IMR-90 (cell line): ENCODE measurements around the gene LTO1. TPM values are rescaled to one million over a fixed set of nuclear protein-coding genes. Genes with fewer than 3 reads are reported as not detected.
A peak's percentile ranks its signal among the peaks of the same experiment; 100 is the strongest.

Experiments
- ATAC-seq: fragments of 200-7000 bp; cut with Tn5 transposase; 2 replicates; pipeline ENCODE4 v1.9.1; 2020; ENCODE audit warnings: low read depth, mild to moderate bottlenecking, moderate library complexity
- BruUV-seq: library from RNA; stranded (reverse); fragments of 400-500 nt; replicated peaks from 2 replicates; lab custom pipeline; 2021; lab: Mats Ljungman, UMichigan
- CTCF ChIA-PET: fragments of 300-600 bp; formaldehyde crosslinking; extraction: SDS; loops from one replicate; lab custom pipeline; 2021; ENCODE audit warnings: antibody characterized with exemption; lab: Yijun Ruan, JAX
- POLR2A ChIA-PET: fragments of 300-600 bp; sonication (Branson Sonifier 250); formaldehyde crosslinking; loops from one replicate; lab custom pipeline; 2022; ENCODE audit warnings: antibody characterized with exemption; ENCODE audit not compliant: unreplicated experiment; lab: Charles Lee
- DNase-seq: peaks from one replicate; pipeline ENCODE4 v3.0.0; 2013
- H2AFZ ChIP-seq: replicated peaks from 2 replicates; pipeline ENCODE3; 2013; ENCODE audit warnings: low read length, mild to moderate bottlenecking; ENCODE audit not compliant: poor library complexity
- H2AK5ac ChIP-seq: 2 replicates; pipeline ENCODE4 v1.6.1; 2013; ENCODE audit warnings: low read depth, low read length, inconsistent platforms
- H2AK9ac ChIP-seq: replicated peaks from 2 replicates; pipeline ENCODE3; 2013; ENCODE audit warnings: mild to moderate bottlenecking, low read depth, low read length, moderate library complexity; ENCODE audit not compliant: poor library complexity
- H2BK120ac ChIP-seq: 2 replicates; pipeline ENCODE4 v1.6.1; 2013; ENCODE audit warnings: low read depth, low read length, inconsistent platforms
- H2BK15ac ChIP-seq: 3 replicates; pipeline ENCODE4 v1.6.1; 2013; ENCODE audit warnings: low read depth, low read length, inconsistent platforms
- H2BK20ac ChIP-seq: 2 replicates; pipeline ENCODE4 v1.6.1; 2013; ENCODE audit warnings: low read depth, mild to moderate bottlenecking, inconsistent platforms, low read length, moderate library complexity
- H2BK5ac ChIP-seq: 2 replicates; pipeline ENCODE4 v1.6.1; 2013; ENCODE audit warnings: mild to moderate bottlenecking, low read depth, low read length, inconsistent platforms; ENCODE audit not compliant: poor library complexity, severe bottlenecking
- H3K14ac ChIP-seq: replicated peaks from 2 replicates; pipeline ENCODE4 v1.6.1; 2013; ENCODE audit warnings: low read depth, low read length, inconsistent platforms
- H3K18ac ChIP-seq: 2 replicates; pipeline ENCODE4 v1.6.1; 2013; ENCODE audit warnings: low read depth, low read length, control low read depth
- H3K23ac ChIP-seq: 2 replicates; pipeline ENCODE4 v1.6.1; 2013; ENCODE audit warnings: low read depth, low read length, inconsistent platforms
- H3K27ac ChIP-seq: 2 replicates; pipeline ENCODE4 v1.5.1; 2013; ENCODE audit warnings: mild to moderate bottlenecking, control low read depth, low read length; ENCODE audit not compliant: insufficient read depth
- H3K27me3 ChIP-seq: 2 replicates; pipeline ENCODE4 v1.6.1; 2013; ENCODE audit warnings: low read length; ENCODE audit not compliant: control insufficient read depth, insufficient read depth
- H3K36me3 ChIP-seq: 2 replicates; pipeline ENCODE4 v1.6.1; 2013; ENCODE audit warnings: low read length, mixed read lengths; ENCODE audit not compliant: control insufficient read depth, insufficient read depth
- H3K4ac ChIP-seq: 2 replicates; pipeline ENCODE4 v1.6.1; 2013; ENCODE audit warnings: low read depth, low read length, inconsistent platforms
- H3K4me1 ChIP-seq: 2 replicates; pipeline ENCODE4 v1.6.1; 2013; ENCODE audit warnings: low read length, mixed read lengths; ENCODE audit not compliant: control insufficient read depth, insufficient read depth
- H3K4me2 ChIP-seq: 2 replicates; pipeline ENCODE4 v1.6.1; 2013; ENCODE audit warnings: low read depth, mild to moderate bottlenecking, control low read depth, low read length, moderate library complexity
- H3K4me3 ChIP-seq: 2 replicates; pipeline ENCODE4 v1.5.1; 2013; ENCODE audit warnings: low read depth, mild to moderate bottlenecking, control low read depth, low read length, moderate library complexity; ENCODE audit not compliant: insufficient read depth
- H3K56ac ChIP-seq: 2 replicates; pipeline ENCODE4 v1.6.1; 2013; ENCODE audit warnings: low read length, inconsistent platforms; ENCODE audit not compliant: insufficient read depth; ENCODE audit errors: extremely low read depth
- H3K79me1 ChIP-seq, 2 experiments: 2 replicates each; pipeline ENCODE4 v1.6.1; 2013; ENCODE audit warnings: low read length in 2 of 2, inconsistent platforms in 1 of 2, low read depth in 1 of 2
- H3K9ac ChIP-seq: 2 replicates; pipeline ENCODE4 v1.6.1; 2013; ENCODE audit warnings: low read depth, low read length, control low read depth
- H3K9me1 ChIP-seq: 2 replicates; pipeline ENCODE4 v1.6.1; 2013; ENCODE audit warnings: low read length, inconsistent platforms; ENCODE audit not compliant: insufficient read depth
- H3K9me3 ChIP-seq: 2 replicates; pipeline ENCODE4 v1.6.1; 2013; ENCODE audit warnings: low read length; ENCODE audit not compliant: control insufficient read depth, insufficient read depth
- H4K20me1 ChIP-seq: 2 replicates; pipeline ENCODE4 v1.6.1; 2013; ENCODE audit warnings: low read length, inconsistent platforms; ENCODE audit not compliant: insufficient read depth
- H4K5ac ChIP-seq: 2 replicates; pipeline ENCODE4 v1.6.1; 2013; ENCODE audit warnings: mild to moderate bottlenecking, low read depth, low read length, control low read depth
- H4K8ac ChIP-seq, 2 experiments: 2 replicates each; pipeline ENCODE4 v1.6.1; 2013; ENCODE audit warnings: low read depth in 2 of 2, low read length in 2 of 2, control low read depth in 1 of 2, inconsistent platforms in 1 of 2
- H4K91ac ChIP-seq: 2 replicates; pipeline ENCODE4 v1.6.1; 2013; ENCODE audit warnings: low read depth, low read length, inconsistent platforms; ENCODE audit not compliant: insufficient read depth
- BHLHE40 ChIP-seq: fragments of 150-350 bp; IDR thresholded peaks from 2 replicates; pipeline ENCODE4 v1.6.1; 2016; ENCODE audit warnings: mild to moderate bottlenecking, low read depth, low read length
- CEBPB ChIP-seq: IDR thresholded peaks from 2 replicates; pipeline ENCODE4 v1.6.1; 2012; ENCODE audit warnings: low read depth, low read length, improper control_type of control experiment
- CHD1 ChIP-seq: IDR thresholded peaks from 2 replicates; pipeline ENCODE4 v1.6.1; 2012; ENCODE audit warnings: low read depth, low read length, improper control_type of control experiment
- FOS ChIP-seq: fragments of 150-350 bp; IDR thresholded peaks from 2 replicates; pipeline ENCODE4 v1.6.1; 2016; ENCODE audit warnings: low read depth, low read length
- MAFK ChIP-seq: IDR thresholded peaks from 2 replicates; pipeline ENCODE4 v1.6.1; 2012; ENCODE audit warnings: low read depth, low read length, improper control_type of control experiment
- MXI1 ChIP-seq: IDR thresholded peaks from 2 replicates; pipeline ENCODE4 v1.6.1; 2012; ENCODE audit warnings: low read depth, mild to moderate bottlenecking, low read length, moderate library complexity, borderline replicate concordance
- NFE2L2 ChIP-seq: fragments of 150-350 bp; IDR thresholded peaks from 2 replicates; pipeline ENCODE4 v1.6.1; 2016; ENCODE audit warnings: low read depth, mild to moderate bottlenecking, low read length
- POLR2A ChIP-seq: IDR thresholded peaks from 2 replicates; pipeline ENCODE4 v1.6.1; 2012; ENCODE audit warnings: mild to moderate bottlenecking, low read depth, low read length
- RAD21 ChIP-seq: IDR thresholded peaks from 2 replicates; pipeline ENCODE4 v1.6.1; 2012; ENCODE audit warnings: low read length, improper control_type of control experiment
- RCOR1 ChIP-seq: IDR thresholded peaks from 2 replicates; pipeline ENCODE4 v1.6.1; 2012; ENCODE audit warnings: mild to moderate bottlenecking, low read length, improper control_type of control experiment; ENCODE audit not compliant: insufficient replicate concordance
- RFX5 ChIP-seq: IDR thresholded peaks from 2 replicates; pipeline ENCODE4 v1.8.0; 2012; ENCODE audit warnings: low read depth, mild to moderate bottlenecking, low read length, moderate library complexity
- SMC3 ChIP-seq: fragments of 150-350 bp; IDR thresholded peaks from 2 replicates; pipeline ENCODE4 v1.6.1; 2016; ENCODE audit warnings: low read depth, mild to moderate bottlenecking, antibody characterized with exemption, low read length, moderate library complexity
- WGBS, 2 experiments: methylation state at CpG; one replicate each; pipeline versions ENCODE4 v1.1.5 to v1.1.7; 2013; ENCODE audit warnings: missing lambda C conversion rate in 2 of 2; ENCODE audit not compliant: insufficient read length in 1 of 2; ENCODE audit errors: extremely low coverage in 2 of 2; 5-methylcytosine and 5-hydroxymethylcytosine counted together
- dilution Hi-C: fragments of 300-500 bp; cut with HindIII; formaldehyde crosslinking; loops from one replicate; pipeline ENCODE4 v1.14.3; 2018; ENCODE audit warnings: low sequenced_read_pairs; ENCODE audit not compliant: unreplicated experiment
- in situ Hi-C: fragments of 300-500 bp; cut with MboI; formaldehyde crosslinking; loops from 3 replicates; pipeline ENCODE4 v1.14.3; 2019; ENCODE audit warnings: low sequenced_read_pairs, inconsistent platforms, mixed read lengths
- intact Hi-C: fragments of 100-400 bp; cut with micrococcal nuclease; formaldehyde crosslinking; loops from 2 replicates; pipeline ENCODE4 v1.10.0; 2022
- polyA plus RNA-seq, 3 experiments: library from polyadenylated mRNA; depleted of rRNA; stranded (reverse); fragments of >200 nt; gene quantifications; 2 replicates each; pipeline ENCODE4 v1.2.3, GENCODE V29; 2012; ENCODE audit warnings: low replicate concordance in 1 of 3
- total RNA-seq: library from RNA; depleted of rRNA; stranded (reverse); fragments of >200 nt; gene quantifications from 2 replicates; pipeline ENCODE4 v1.2.3, GENCODE V29; 2012
- TF ChIP-seq, protein P1 (sequence below): conservative IDR thresholded peaks from 2 replicates; pipeline ENCODE4 v1.5.1; 2012; ENCODE audit warnings: mild to moderate bottlenecking, low read depth, low read length, improper control_type of control experiment
- TF ChIP-seq, protein P2 (sequence below): fragments of 150-350 bp; IDR thresholded peaks from 2 replicates; pipeline ENCODE4 v1.6.1; 2017; ENCODE audit warnings: mild to moderate bottlenecking, antibody characterized with exemption, low read length, low read depth

The LTO1 gene
- total and polyA plus RNA-seq, 2 of the 4 experiments (the other 2 are of a cell fraction): 8.2 to 23.5 TPM

DNA sequence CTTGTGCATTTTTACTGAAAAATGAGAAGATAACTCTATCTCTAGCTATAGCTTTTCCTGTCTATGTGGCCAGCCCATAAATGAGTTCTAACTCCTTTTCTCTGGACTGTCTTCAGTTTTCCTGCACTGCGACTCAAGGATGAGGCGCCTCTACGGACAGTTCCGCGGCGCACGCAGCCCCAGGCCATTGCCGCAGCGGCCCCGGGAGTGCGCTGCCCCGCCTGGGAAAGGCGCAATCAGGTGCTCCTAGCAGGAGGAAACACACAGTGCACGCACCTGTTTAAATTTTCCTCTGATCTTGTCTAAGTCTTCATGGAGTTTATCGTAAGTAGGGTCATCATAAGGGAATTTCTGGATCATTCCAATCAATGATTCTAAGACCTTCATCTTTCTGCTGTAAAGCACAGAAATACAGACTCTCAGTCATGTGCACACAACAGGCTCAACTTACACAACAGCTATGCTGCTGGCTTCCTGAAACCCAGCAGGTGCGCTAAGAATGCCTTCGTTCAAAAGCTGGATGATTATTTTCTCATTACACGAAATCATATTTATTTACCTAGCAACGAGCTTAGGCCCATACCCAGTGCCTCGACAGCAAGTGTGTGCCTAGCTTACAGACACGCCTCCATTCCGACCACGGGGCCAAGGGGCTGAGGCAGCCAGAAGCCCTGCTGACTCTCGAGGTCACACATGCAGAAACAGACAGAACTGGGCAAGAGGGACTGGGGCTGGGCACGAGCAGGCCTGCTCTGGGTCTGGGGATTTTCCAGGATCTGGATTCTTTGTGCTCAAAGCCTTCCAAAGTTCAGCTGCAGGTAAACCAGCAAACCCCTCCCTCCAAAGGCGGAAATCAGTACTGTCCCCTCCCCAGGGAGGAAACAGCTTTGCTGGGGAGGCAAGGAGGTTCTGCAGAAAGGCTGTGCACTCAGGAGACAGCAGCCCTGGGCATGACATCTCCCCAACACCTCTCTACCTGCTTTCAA, 7.2 kb downstream of the LTO1 start:
- DNase-seq (no peak), ATAC-seq (no peak)
- ChIA-PET POLR2A (no interaction called here), CTCF (no interaction called here)
- H3K4me3 ChIP-seq: no peak overlapping the region
- peaks cover 45% of the 10 kb centered on the region for H3K36me3 ChIP-seq
- H4K5ac ChIP-seq: no peak overlapping the region
- no peak overlapping the region for H3K56ac ChIP-seq
- no peak overlapping the region for H2BK20ac ChIP-seq
- BruUV-seq: no TSS peak
- in situ Hi-C loops (loop anchor here (25.0 kb wide), 2 partner anchors 731 to 1056 kb away; no protein-coding TSS in a partner anchor), dilution Hi-C loops (no loop called here), intact Hi-C loops (no loop called here)
- H3K9me3 ChIP-seq: no peaks in the 10 kb centered on the region
- no peak overlapping the region for H2BK5ac ChIP-seq
- H3K9me1 ChIP-seq: no peaks in the 10 kb centered on the region
- H3K23ac ChIP-seq: no peak overlapping the region
- H2AK5ac ChIP-seq: no peak overlapping the region
- peaks cover 24 to 64% of the 10 kb centered on the region in 2 experiments for H3K79me1 ChIP-seq
- H2AK9ac ChIP-seq: peak overlapping the region; percentile 65
- peaks cover 8% of the 10 kb centered on the region for H4K20me1 ChIP-seq
- H3K27ac ChIP-seq: no peak overlapping the region
- no peaks in the 10 kb centered on the region for H3K27me3 ChIP-seq
- WGBS, 2 experiments: 88% methylated on average over 12 of the region's 26 CpGs; no CpG with 5 or more reads in 1 of the 2 experiments
- no peak overlapping the region for H2BK15ac ChIP-seq
- H2BK120ac ChIP-seq: no peak overlapping the region
- no peak overlapping the region for H4K91ac ChIP-seq
- peaks cover 2% of the 10 kb centered on the region; the same call in 1 of the 2 replicates for H3K4me1 ChIP-seq
- H3K18ac ChIP-seq: no peak overlapping the region
- no peak overlapping the region for H3K14ac ChIP-seq
- no peak overlapping the region for H3K4me2 ChIP-seq
- no peak overlapping the region for H2AFZ ChIP-seq
- no peak overlapping the region for H4K8ac ChIP-seq
- no peak overlapping the region for H3K4ac ChIP-seq
- no peak overlapping the region for H3K9ac ChIP-seq
- TF ChIP-seq, protein P1, sequence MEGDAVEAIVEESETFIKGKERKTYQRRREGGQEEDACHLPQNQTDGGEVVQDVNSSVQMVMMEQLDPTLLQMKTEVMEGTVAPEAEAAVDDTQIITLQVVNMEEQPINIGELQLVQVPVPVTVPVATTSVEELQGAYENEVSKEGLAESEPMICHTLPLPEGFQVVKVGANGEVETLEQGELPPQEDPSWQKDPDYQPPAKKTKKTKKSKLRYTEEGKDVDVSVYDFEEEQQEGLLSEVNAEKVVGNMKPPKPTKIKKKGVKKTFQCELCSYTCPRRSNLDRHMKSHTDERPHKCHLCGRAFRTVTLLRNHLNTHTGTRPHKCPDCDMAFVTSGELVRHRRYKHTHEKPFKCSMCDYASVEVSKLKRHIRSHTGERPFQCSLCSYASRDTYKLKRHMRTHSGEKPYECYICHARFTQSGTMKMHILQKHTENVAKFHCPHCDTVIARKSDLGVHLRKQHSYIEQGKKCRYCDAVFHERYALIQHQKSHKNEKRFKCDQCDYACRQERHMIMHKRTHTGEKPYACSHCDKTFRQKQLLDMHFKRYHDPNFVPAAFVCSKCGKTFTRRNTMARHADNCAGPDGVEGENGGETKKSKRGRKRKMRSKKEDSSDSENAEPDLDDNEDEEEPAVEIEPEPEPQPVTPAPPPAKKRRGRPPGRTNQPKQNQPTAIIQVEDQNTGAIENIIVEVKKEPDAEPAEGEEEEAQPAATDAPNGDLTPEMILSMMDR: no peak
- TF ChIP-seq RCOR1: no peak
- TF ChIP-seq, protein P2, sequence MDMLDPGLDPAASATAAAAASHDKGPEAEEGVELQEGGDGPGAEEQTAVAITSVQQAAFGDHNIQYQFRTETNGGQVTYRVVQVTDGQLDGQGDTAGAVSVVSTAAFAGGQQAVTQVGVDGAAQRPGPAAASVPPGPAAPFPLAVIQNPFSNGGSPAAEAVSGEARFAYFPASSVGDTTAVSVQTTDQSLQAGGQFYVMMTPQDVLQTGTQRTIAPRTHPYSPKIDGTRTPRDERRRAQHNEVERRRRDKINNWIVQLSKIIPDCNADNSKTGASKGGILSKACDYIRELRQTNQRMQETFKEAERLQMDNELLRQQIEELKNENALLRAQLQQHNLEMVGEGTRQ: no peak
- TF ChIP-seq MAFK: no peak
- no peak for TF ChIP-seq BHLHE40
- no peak for TF ChIP-seq NFE2L2
- no peak for TF ChIP-seq MXI1
- TF ChIP-seq SMC3: no peak
- TF ChIP-seq CHD1: no peak
- TF ChIP-seq CEBPB: no peak
- no peak for TF ChIP-seq RFX5
- no peak for TF ChIP-seq POLR2A
- no peak for TF ChIP-seq FOS
- no peak for TF ChIP-seq RAD21
